ENCODE measurements around the gene CNTD1.

Gene CNTD1

GRCh38 chr17:42787266-42787665, 11.4 kb upstream of the CNTD1 start:
- Histone ChIP-seq H3K4me2 (ENCODE audit: low read length) (no peak overlapping the region), H3K9ac (ENCODE audit: low read length) (no peak overlapping the region), H2AFZ (ENCODE audit: low read depth, low read length) (no peak overlapping the region), H3K79me2 (ENCODE audit: low read length) (no peaks in the 10 kb centered on the region), H3K36me3 (replicated peaks; ENCODE audit: low read depth, low read length) (peaks cover 4% of the 10 kb centered on the region), H3K27me3 (ENCODE audit: low read depth, low read length) (no peaks in the 10 kb centered on the region), H3K4me3 (ENCODE audit: low read length) (no peak overlapping the region), H3K4me1 (ENCODE audit: low read length) (no peaks in the 10 kb centered on the region), H4K20me1 (ENCODE audit: insufficient read depth, low read length) (no peaks in the 10 kb centered on the region), H3K27ac (ENCODE audit: low read length) (no peak overlapping the region), H3K9me3 (ENCODE audit: insufficient read depth, low read length) (no peaks in the 10 kb centered on the region)
- no peak for TF ChIP-seq CTCF (IDR thresholded peaks at IDR 0.05; ENCODE audit: low read depth, low read length)
- no peak for TF ChIP-seq EZH2phosphoT487 (IDR thresholded peaks at IDR 0.05; ENCODE audit: low read depth)

GRCh38 chr17:42791948-42792347, 6.7 kb upstream of the CNTD1 start:
- Histone ChIP-seq H3K4me1 (ENCODE audit: low read length) (peaks cover 2% of the 10 kb centered on the region; the same call in 1 of the 2 replicates), H3K36me3 (replicated peaks; ENCODE audit: low read depth, low read length) (peaks cover 4% of the 10 kb centered on the region), H2AFZ (ENCODE audit: low read depth, low read length) (no peak overlapping the region), H3K9me3 (ENCODE audit: insufficient read depth, low read length) (no peaks in the 10 kb centered on the region), H3K27ac (ENCODE audit: low read length) (no peak overlapping the region), H4K20me1 (ENCODE audit: insufficient read depth, low read length) (no peaks in the 10 kb centered on the region), H3K4me3 (ENCODE audit: low read length) (no peak overlapping the region), H3K9ac (ENCODE audit: low read length) (no peak overlapping the region), H3K27me3 (ENCODE audit: low read depth, low read length) (no peaks in the 10 kb centered on the region), H3K79me2 (ENCODE audit: low read length) (no peaks in the 10 kb centered on the region), H3K4me2 (ENCODE audit: low read length) (no peak overlapping the region)
- TF ChIP-seq CTCF (IDR thresholded peaks at IDR 0.05; ENCODE audit: low read depth, low read length) (no peak), EZH2phosphoT487 (IDR thresholded peaks at IDR 0.05; ENCODE audit: low read depth) (no peak)

GRCh38 chr17:42792545-42792944, 6.1 kb upstream of the CNTD1 start:
- Histone ChIP-seq H3K27ac (ENCODE audit: low read length) (no peak overlapping the region), H4K20me1 (ENCODE audit: insufficient read depth, low read length) (no peaks in the 10 kb centered on the region), H3K4me2 (ENCODE audit: low read length) (no peak overlapping the region), H3K36me3 (replicated peaks; ENCODE audit: low read depth, low read length) (peaks cover 4% of the 10 kb centered on the region), H3K9ac (ENCODE audit: low read length) (no peak overlapping the region), H3K4me1 (ENCODE audit: low read length) (peaks cover 2% of the 10 kb centered on the region; the same call in 1 of the 2 replicates), H2AFZ (ENCODE audit: low read depth, low read length) (no peak overlapping the region), H3K4me3 (ENCODE audit: low read length) (no peak overlapping the region), H3K79me2 (ENCODE audit: low read length) (no peaks in the 10 kb centered on the region), H3K9me3 (ENCODE audit: insufficient read depth, low read length) (no peaks in the 10 kb centered on the region), H3K27me3 (ENCODE audit: low read depth, low read length) (no peaks in the 10 kb centered on the region)
- TF ChIP-seq EZH2phosphoT487 (IDR thresholded peaks at IDR 0.05; ENCODE audit: low read depth) (no peak), CTCF (IDR thresholded peaks at IDR 0.05; ENCODE audit: low read depth, low read length) (no peak)

DNA sequence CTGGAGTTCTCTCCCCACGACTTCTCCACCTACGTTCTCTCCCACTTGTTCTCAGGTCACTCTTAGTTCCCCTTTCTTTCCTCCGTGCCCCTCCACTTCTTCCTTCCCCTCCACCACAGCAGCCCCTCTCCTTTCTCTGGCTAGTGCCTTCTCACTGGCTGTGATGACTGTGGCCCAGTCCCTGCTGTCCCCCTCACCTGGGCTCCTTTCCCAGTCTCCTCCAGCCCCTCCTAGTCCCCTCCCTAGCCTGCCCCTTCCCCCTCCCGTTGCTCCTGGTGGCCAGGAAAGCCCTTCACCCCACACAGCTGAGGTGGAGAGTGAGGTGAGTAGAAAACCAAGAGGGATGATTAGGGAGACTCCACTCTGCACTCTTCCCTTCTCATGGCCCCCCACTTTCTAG, 3.6 kb upstream of the CNTD1 start:
- peaks cover 6% of the 10 kb centered on the region for H3K4me1 ChIP-seq (ENCODE audit: low read length)
- H3K9ac ChIP-seq (ENCODE audit: low read length) = no peak overlapping the region
- no peaks in the 10 kb centered on the region for H4K20me1 ChIP-seq (ENCODE audit: insufficient read depth, low read length)
- no peak overlapping the region for H2AFZ ChIP-seq (ENCODE audit: low read depth, low read length)
- TF ChIP-seq EZH2phosphoT487 (IDR thresholded peaks at IDR 0.05; ENCODE audit: low read depth) (no peak), CTCF (IDR thresholded peaks at IDR 0.05; ENCODE audit: low read depth, low read length) (no peak)
- H3K27ac ChIP-seq (ENCODE audit: low read length) = no peak overlapping the region
- H3K79me2 ChIP-seq (ENCODE audit: low read length) = no peaks in the 10 kb centered on the region
- no peaks in the 10 kb centered on the region for H3K27me3 ChIP-seq (ENCODE audit: low read depth, low read length)
- no peak overlapping the region for H3K4me2 ChIP-seq (ENCODE audit: low read length)
- no peaks in the 10 kb centered on the region for H3K36me3 ChIP-seq (replicated peaks; ENCODE audit: low read depth, low read length)
- no peak overlapping the region for H3K4me3 ChIP-seq (ENCODE audit: low read length)
- H3K9me3 ChIP-seq (ENCODE audit: insufficient read depth, low read length) = no peaks in the 10 kb centered on the region
